Lung (tissue), 12 donors: ENCODE data around the gene ASB1. TPM values are rescaled to one million over a fixed set of nuclear protein-coding genes. Genes with fewer than 3 reads are reported as not detected.

Experiments used
- ATAC-seq: fragments of 200-7000 bp; cut with Tn5 transposase; one replicate; pipeline ENCODE4 v1.9.1; 2020; ENCODE audit warnings: moderate number of reproducible peaks; ENCODE audit not compliant: insufficient read depth, low FRiP score
- DNase-seq, 3 donors: peaks; one replicate each; pipeline ENCODE4 v3.0.0-alpha.2; 2013 to 2017
- H3K27ac ChIP-seq, 2 donors: one replicate each; pipeline ENCODE4 v1.5.1; 2013; ENCODE audit warnings: mild to moderate bottlenecking in 2 of 2, moderate library complexity in 2 of 2, control low read depth in 1 of 2, inconsistent platforms in 1 of 2, low read depth in 1 of 2, low read length in 1 of 2
- H3K27me3 ChIP-seq, 3 donors: one replicate each; pipeline ENCODE4 v1.5.1; 2013; ENCODE audit warnings: low read length in 2 of 3; ENCODE audit not compliant: control insufficient read depth in 3 of 3, insufficient read depth in 3 of 3
- H3K36me3 ChIP-seq, 4 donors: one replicate each; pipeline ENCODE4 v1.5.1; 2013; ENCODE audit warnings: low read length in 4 of 4, mild to moderate bottlenecking in 1 of 4, moderate library complexity in 1 of 4; ENCODE audit not compliant: control insufficient read depth in 4 of 4, insufficient read depth in 4 of 4
- H3K4me1 ChIP-seq, 5 donors: one replicate each; pipeline ENCODE4 v1.5.1; 2013; ENCODE audit warnings: low read length in 5 of 5, mild to moderate bottlenecking in 2 of 5, moderate library complexity in 1 of 5; ENCODE audit not compliant: control insufficient read depth in 5 of 5, insufficient read depth in 5 of 5
- H3K4me3 ChIP-seq: one replicate; pipeline ENCODE4 v1.5.1; 2013; ENCODE audit warnings: mild to moderate bottlenecking, control low read depth, moderate library complexity
- H3K9ac ChIP-seq, 2 donors: one replicate each; pipeline ENCODE4 v1.5.1; 2013; ENCODE audit warnings: low read length in 2 of 2, control low read depth in 1 of 2; ENCODE audit not compliant: insufficient read depth in 1 of 2
- H3K9me3 ChIP-seq, 4 donors: one replicate each; pipeline ENCODE4 v1.5.1; 2013; ENCODE audit warnings: low read length in 3 of 4, mild to moderate bottlenecking in 1 of 4, moderate library complexity in 1 of 4; ENCODE audit not compliant: control insufficient read depth in 4 of 4, insufficient read depth in 3 of 4
- WGBS, 2 donors: extraction: QIAGEN DNeasy Blood & Tissue Kit; methylation state at CpG; one replicate each; pipeline ENCODE4 v1.1.7; 2013; 5-methylcytosine and 5-hydroxymethylcytosine counted together
- polyA plus RNA-seq, 2 donors: library from polyadenylated mRNA; stranded (reverse); fragments of 200-250 nt; gene quantifications; one replicate each; pipeline ENCODE4 v1.2.1, GENCODE V29; 2013
- total RNA-seq, 2 donors: library from RNA; depleted of rRNA in 1 of 2; stranded (reverse); fragments of >200 nt in 1 of 2; gene quantifications; one replicate each; pipeline ENCODE4 v1.2.1, GENCODE V29; 2014 to 2021
- TF ChIP-seq, protein P1 (sequence below): IDR thresholded peaks from 2 replicates; pipeline ENCODE4 v1.5.1; 2012; ENCODE audit warnings: mild to moderate bottlenecking; ENCODE audit errors: control extremely low read depth, extremely low read depth
- donor health status: control.
- donor health status: control.
- donor health status: Bipolar disorder and iron deficiency.
- donor health status: healthy.
- donor health status: DM: yes; HTN: yes; CAD: no.

Gene ASB1
- total and polyA plus RNA-seq, 4 donors: 17.7 to 34.9 (median 20.6) TPM

DNA sequence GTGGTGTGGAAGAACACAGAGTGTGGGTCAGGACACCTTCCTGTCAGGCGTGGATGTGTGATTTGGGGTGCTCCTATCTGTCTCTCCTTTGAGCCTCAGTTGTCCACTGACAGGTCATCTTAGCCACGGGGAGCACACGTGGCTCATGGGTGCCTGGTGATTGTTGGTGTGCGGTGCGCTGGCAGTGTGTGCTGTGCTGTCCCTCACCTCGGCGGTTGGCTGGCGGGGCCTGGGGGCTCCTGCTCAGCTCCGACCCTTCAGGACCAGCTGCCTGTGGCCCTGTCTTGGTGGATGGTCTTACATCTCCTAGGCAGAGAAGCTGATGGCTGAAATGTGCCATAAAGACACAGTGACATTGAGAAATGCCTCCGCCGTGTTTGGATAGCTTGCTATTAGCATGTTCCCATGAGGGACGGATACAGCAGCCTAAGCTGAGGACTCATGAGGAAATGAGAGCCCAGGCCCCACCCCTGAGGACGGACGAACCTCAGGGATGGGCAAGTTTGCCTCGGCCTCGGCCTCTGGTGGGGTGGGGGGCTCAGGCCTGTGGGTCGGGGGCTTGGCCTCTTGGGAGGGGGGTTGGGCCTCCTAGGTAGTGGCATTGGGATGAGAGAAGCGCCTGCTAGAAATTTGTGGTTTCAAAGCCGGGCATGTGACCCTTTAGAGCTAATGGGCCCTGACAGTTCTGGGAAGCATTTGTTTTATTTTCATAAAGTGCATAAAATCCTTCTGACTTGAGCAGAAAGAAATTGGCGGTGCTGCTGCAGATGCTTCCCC lies 20.3 kb upstream of the ASB1 start:
- H3K4me1 ChIP-seq: no peaks in the 10 kb centered on the region
- 81 to 91% methylated on average over 20 of the region's 20 CpGs for WGBS, 2 donors
- H3K4me3 ChIP-seq: no peak overlapping the region
- no peak for DNase-seq
- H3K27me3 ChIP-seq: no peaks in the 10 kb centered on the region
- TF ChIP-seq, protein P1, sequence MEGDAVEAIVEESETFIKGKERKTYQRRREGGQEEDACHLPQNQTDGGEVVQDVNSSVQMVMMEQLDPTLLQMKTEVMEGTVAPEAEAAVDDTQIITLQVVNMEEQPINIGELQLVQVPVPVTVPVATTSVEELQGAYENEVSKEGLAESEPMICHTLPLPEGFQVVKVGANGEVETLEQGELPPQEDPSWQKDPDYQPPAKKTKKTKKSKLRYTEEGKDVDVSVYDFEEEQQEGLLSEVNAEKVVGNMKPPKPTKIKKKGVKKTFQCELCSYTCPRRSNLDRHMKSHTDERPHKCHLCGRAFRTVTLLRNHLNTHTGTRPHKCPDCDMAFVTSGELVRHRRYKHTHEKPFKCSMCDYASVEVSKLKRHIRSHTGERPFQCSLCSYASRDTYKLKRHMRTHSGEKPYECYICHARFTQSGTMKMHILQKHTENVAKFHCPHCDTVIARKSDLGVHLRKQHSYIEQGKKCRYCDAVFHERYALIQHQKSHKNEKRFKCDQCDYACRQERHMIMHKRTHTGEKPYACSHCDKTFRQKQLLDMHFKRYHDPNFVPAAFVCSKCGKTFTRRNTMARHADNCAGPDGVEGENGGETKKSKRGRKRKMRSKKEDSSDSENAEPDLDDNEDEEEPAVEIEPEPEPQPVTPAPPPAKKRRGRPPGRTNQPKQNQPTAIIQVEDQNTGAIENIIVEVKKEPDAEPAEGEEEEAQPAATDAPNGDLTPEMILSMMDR: no peak
- no peak overlapping the region for H3K27ac ChIP-seq
- no peak overlapping the region for H3K9ac ChIP-seq
- peaks cover 0 to 1% (median 0%) of the 10 kb centered on the region in 4 donors for H3K9me3 ChIP-seq
- ATAC-seq: no peak
- H3K36me3 ChIP-seq: peaks cover 0 to 6% (median 5%) of the 10 kb centered on the region in 4 donors

DNA sequence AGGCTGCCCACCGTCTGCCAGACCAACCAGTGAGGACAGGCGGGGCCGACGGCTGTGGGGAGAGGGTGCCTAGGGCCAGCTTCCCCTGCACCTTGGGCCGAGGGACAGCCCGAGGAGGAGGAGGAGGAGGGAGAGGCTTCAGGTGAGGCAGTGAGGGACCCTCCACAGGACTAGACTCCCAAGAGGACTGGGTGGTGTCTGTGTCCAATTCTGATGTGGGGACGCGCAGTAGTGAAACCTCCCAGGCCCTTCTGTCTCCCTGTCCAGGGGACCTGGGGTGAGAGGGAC lies 19.8 kb upstream of the ASB1 start:
- no peak overlapping the region for H3K4me3 ChIP-seq
- no peak for ATAC-seq
- WGBS, 2 donors: 75 to 89% methylated on average over 8 of the region's 8 CpGs
- H3K27ac ChIP-seq: no peak overlapping the region
- peaks cover 0 to 2% (median 0%) of the 10 kb centered on the region in 4 donors for H3K36me3 ChIP-seq
- DNase-seq: no peak
- TF ChIP-seq, protein P1: no peak
- H3K9me3 ChIP-seq: peaks cover 0 to 1% (median 0%) of the 10 kb centered on the region in 4 donors
- no peak overlapping the region for H3K9ac ChIP-seq
- no peaks in the 10 kb centered on the region for H3K4me1 ChIP-seq
- no peaks in the 10 kb centered on the region for H3K27me3 ChIP-seq

DNA sequence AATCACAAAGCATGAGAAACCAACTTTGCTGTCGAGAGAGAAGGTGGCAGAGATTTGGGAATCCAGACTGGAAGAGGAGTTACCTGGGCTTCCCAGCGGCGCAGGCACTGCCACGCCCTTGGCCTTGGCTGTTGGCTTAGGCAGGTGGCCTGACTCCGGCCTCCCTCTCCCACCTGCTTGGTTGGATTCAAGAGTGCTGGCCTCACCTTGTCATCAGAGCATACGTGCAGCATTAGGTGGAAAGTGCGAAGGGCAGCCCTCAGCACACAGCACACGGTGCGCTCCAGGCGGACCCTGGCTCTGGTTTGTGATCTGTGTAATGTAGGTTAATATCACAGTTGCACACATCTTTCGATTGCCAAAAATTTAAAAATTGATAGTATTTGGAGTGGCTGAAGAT lies 19.2 kb upstream of the ASB1 start:
- Histone ChIP-seq H3K4me1 (no peaks in the 10 kb centered on the region), H3K27ac (no peak overlapping the region), H3K9ac (no peak overlapping the region), H3K9me3 (no peaks in the 10 kb centered on the region), H3K36me3 (peaks cover 0 to 2% (median 0%) of the 10 kb centered on the region in 4 donors), H3K4me3 (no peak overlapping the region), H3K27me3 (no peaks in the 10 kb centered on the region)
- TF ChIP-seq, protein P1: no peak
- no peak for DNase-seq
- ATAC-seq: no peak
- 90 to 92% methylated on average over 11 of the region's 11 CpGs for WGBS, 2 donors
